SK-N-SH (cell line): Measurements from ENCODE around the gene ST7. TPM values are rescaled to one million over a fixed set of nuclear protein-coding genes. Genes with fewer than 3 reads are reported as not detected.

ENCODE experiments used
- CTCF ChIA-PET: fragments of 300-600, 350-600 bp; formaldehyde crosslinking; extraction: SDS; loops from one replicate; lab custom pipeline; 2021; lab: Yijun Ruan, JAX
- POLR2A ChIA-PET: fragments of 350-600 bp; sonication (Branson Sonifier 250); formaldehyde crosslinking; extraction: SDS; loops from one replicate; lab custom pipeline; 2020; ENCODE audit warnings: antibody characterized with exemption, inconsistent platforms; lab: Yijun Ruan, JAX
- DNase-seq: peaks from one replicate; pipeline ENCODE4 v3.0.0; 2012
- H2AFZ ChIP-seq: fragments of 200-600 bp; sonication (generic); 2 replicates; pipeline ENCODE4 v1.8.1; 2016; ENCODE audit warnings: antibody characterized with exemption, mild to moderate bottlenecking, low read depth
- H3F3A ChIP-seq: fragments of 200-600 bp; sonication (generic); replicated peaks from 2 replicates; pipeline ENCODE3; 2016; ENCODE audit warnings: antibody characterized with exemption, mild to moderate bottlenecking; ENCODE audit not compliant: insufficient read depth
- H3K27ac ChIP-seq, 2 experiments: fragments of 200-500 bp in 1 of 2; fragments of 200-600 bp in 1 of 2; sonication (Bioruptor generic) in 1 of 2; sonication (generic), shearing (Covaris generic) in 1 of 2; 2 replicates each; pipeline versions ENCODE4 v1.5.1 to v1.6.1; 2014 to 2016; ENCODE audit warnings: low read depth in 2 of 2, inconsistent platforms in 1 of 2, low read length in 1 of 2, mild to moderate bottlenecking in 1 of 2, mixed read lengths in 1 of 2
- H3K27me3 ChIP-seq: fragments of 200-600 bp; sonication (generic), shearing (Covaris generic); 2 replicates; pipeline ENCODE4 v1.6.1; 2016; ENCODE audit warnings: mixed run types; ENCODE audit not compliant: insufficient read depth
- H3K36me3 ChIP-seq, 2 experiments: fragments of 200-500 bp in 1 of 2; fragments of 200-600 bp in 1 of 2; sonication (Bioruptor generic) in 1 of 2; sonication (generic) in 1 of 2; replicated peaks in 1 of 2; 2 replicates each; pipeline versions ENCODE3 to v1.5.1; 2014 to 2016; ENCODE audit warnings: low read length in 1 of 2, mild to moderate bottlenecking in 1 of 2; ENCODE audit not compliant: insufficient read depth in 2 of 2, control insufficient read depth in 1 of 2
- H3K4me1 ChIP-seq, 2 experiments: fragments of 200-500 bp in 1 of 2; fragments of 200-600 bp in 1 of 2; sonication (Bioruptor generic) in 1 of 2; sonication (generic), shearing (Covaris generic) in 1 of 2; 2 replicates each; pipeline versions ENCODE4 v1.5.1 to v1.6.1; 2014 to 2016; ENCODE audit warnings: low read depth in 1 of 2, low read length in 1 of 2, mixed run types in 1 of 2; ENCODE audit not compliant: insufficient read depth in 2 of 2, control insufficient read depth in 1 of 2
- H3K4me2 ChIP-seq: fragments of 200-600 bp; sonication (generic), shearing (Covaris generic); 2 replicates; pipeline ENCODE4 v1.6.1; 2017; ENCODE audit warnings: mixed run types
- H3K4me3 ChIP-seq, 2 experiments: fragments of 200-500 bp in 1 of 2; fragments of 200-600 bp in 1 of 2; sonication (Bioruptor generic) in 1 of 2; sonication (generic), shearing (Covaris generic) in 1 of 2; 2 replicates each; pipeline versions ENCODE4 v1.5.1 to v1.8.1; 2014 to 2016; ENCODE audit warnings: low read depth in 2 of 2, inconsistent platforms in 1 of 2, low read length in 1 of 2, mild to moderate bottlenecking in 1 of 2, mixed read lengths in 1 of 2, moderate library complexity in 1 of 2
- H3K79me2 ChIP-seq: fragments of 200-600 bp; sonication (generic); 2 replicates; pipeline ENCODE4 v1.8.1; 2017; ENCODE audit warnings: mild to moderate bottlenecking; ENCODE audit not compliant: insufficient read depth
- H3K9ac ChIP-seq: fragments of 200-600 bp; sonication (generic); 2 replicates; pipeline ENCODE4 v1.6.1; 2017; ENCODE audit warnings: mixed run types
- H3K9me2 ChIP-seq: fragments of 200-600 bp; sonication (generic); 2 replicates; pipeline ENCODE4 v1.6.1; 2017; ENCODE audit warnings: mixed run types
- H3K9me3 ChIP-seq: fragments of 200-600 bp; sonication (generic); 2 replicates; pipeline ENCODE4 v1.6.1; 2017; ENCODE audit warnings: mixed run types, mild to moderate bottlenecking, moderate library complexity
- H4K20me1 ChIP-seq: fragments of 200-600 bp; sonication (generic); 2 replicates; pipeline ENCODE4 v1.6.1; 2017; ENCODE audit warnings: mild to moderate bottlenecking, mixed run types; ENCODE audit not compliant: insufficient read depth
- CTCF ChIP-seq: fragments of 200-600 bp; sonication (generic); IDR thresholded peaks from 2 replicates; pipeline ENCODE4 v1.6.1; 2017; ENCODE audit warnings: antibody characterized with exemption, mild to moderate bottlenecking, moderate library complexity
- ELF1 ChIP-seq: IDR thresholded peaks from 2 replicates; pipeline ENCODE4 v1.4.0; 2012
- EP300 ChIP-seq, 2 experiments: IDR thresholded peaks; 2 replicates each; pipeline versions ENCODE4 v1.4.0 to v1.6.1; 2012; ENCODE audit warnings: borderline replicate concordance in 1 of 2, low read depth in 1 of 2, low read length in 1 of 2
- EZH2phosphoT487 ChIP-seq: fragments of 200-600 bp; sonication (generic); IDR thresholded peaks from 2 replicates; pipeline ENCODE4 v1.6.1; 2017; ENCODE audit warnings: low read depth, mixed run types, mild to moderate bottlenecking, antibody characterized with exemption, moderate library complexity, borderline replicate concordance
- FOXJ3 ChIP-seq: sonication (generic); formaldehyde crosslinking; IDR thresholded peaks from 2 replicates; pipeline ENCODE4 v1.5.1; 2020; ENCODE audit warnings: mild to moderate bottlenecking, missing genetic modification reagents
- GATA2 ChIP-seq: sonication (generic); formaldehyde crosslinking; IDR thresholded peaks from 2 replicates; pipeline ENCODE4 v1.5.0; 2020; ENCODE audit warnings: mild to moderate bottlenecking, missing genetic modification reagents
- IRF3 ChIP-seq: fragments of 150-350 bp; IDR thresholded peaks from 2 replicates; pipeline ENCODE4 v1.6.1; 2016; ENCODE audit warnings: mild to moderate bottlenecking, low read depth, low read length
- MAX ChIP-seq: IDR thresholded peaks from 2 replicates; pipeline ENCODE4 v1.4.0; 2012; ENCODE audit warnings: low read depth
- POLR2AphosphoS5 ChIP-seq: IDR thresholded peaks from 2 replicates; pipeline ENCODE4 v1.6.1; 2012; ENCODE audit warnings: low read depth, low read length
- RAD21 ChIP-seq: IDR thresholded peaks from 2 replicates; pipeline ENCODE4 v1.6.1; 2012; ENCODE audit warnings: mild to moderate bottlenecking, low read length
- RCOR1 ChIP-seq: fragments of 150-350 bp; IDR thresholded peaks from 2 replicates; pipeline ENCODE4 v1.6.1; 2017; ENCODE audit warnings: antibody characterized with exemption, low read length
- REST ChIP-seq: IDR thresholded peaks from 2 replicates; pipeline ENCODE4 v1.6.1; 2012; ENCODE audit warnings: mild to moderate bottlenecking, low read depth, low read length, moderate library complexity
- TAF1 ChIP-seq: IDR thresholded peaks from 2 replicates; pipeline ENCODE4 v1.6.1; 2012; ENCODE audit warnings: low read depth, mild to moderate bottlenecking, low read length, moderate library complexity, borderline replicate concordance
- TEAD4 ChIP-seq: IDR thresholded peaks from 2 replicates; pipeline ENCODE4 v1.4.0; 2012; ENCODE audit warnings: mild to moderate bottlenecking, borderline replicate concordance; ENCODE audit not compliant: insufficient read depth
- ZBTB33 ChIP-seq: IDR thresholded peaks from 2 replicates; pipeline ENCODE4 v1.4.0; 2012; ENCODE audit warnings: low read depth, borderline replicate concordance
- WGBS: methylation state at CpG from one replicate; pipeline ENCODE4 v1.1.6; 2017; ENCODE audit warnings: low lambda C conversion rate; 5-methylcytosine and 5-hydroxymethylcytosine counted together
- polyA plus RNA-seq, 3 experiments: library from polyadenylated mRNA; depleted of rRNA; stranded (reverse); fragments of >200 nt; gene quantifications; 2 replicates each; pipeline ENCODE4 v1.2.3, GENCODE V29; 2012

Gene ST7
- polyA plus RNA-seq, 1 of the 3 experiments (the other 2 are of a cell fraction), result 23.5 TPM

GRCh38 chr7:117278040-117278439 lies 324.7 kb downstream of the ST7 start:
- WGBS, result 85% methylated on average over 10 of the region's 10 CpGs
- no peak for DNase-seq
- no peak overlapping the region for H3K9ac ChIP-seq
- H3K4me3 ChIP-seq, result no peak overlapping the region
- no peaks in the 10 kb centered on the region for H3F3A ChIP-seq
- H3K36me3 ChIP-seq, result no peaks in the 10 kb centered on the region
- H3K4me1 ChIP-seq, result no peaks in the 10 kb centered on the region
- ChIA-PET POLR2A (no interaction called here), CTCF (no interaction called here)
- no peaks in the 10 kb centered on the region for H3K9me3 ChIP-seq
- no peak overlapping the region for H3K27ac ChIP-seq
- H3K27me3 ChIP-seq, result no peaks in the 10 kb centered on the region
- no peaks in the 10 kb centered on the region for H4K20me1 ChIP-seq
- H3K4me2 ChIP-seq, result no peak overlapping the region
- no peak overlapping the region for H2AFZ ChIP-seq
- H3K79me2 ChIP-seq, result no peaks in the 10 kb centered on the region
- TF ChIP-seq TEAD4 (no peak), GATA2 (CRISPR knock-in tag) (no peak), MAX (no peak), ZBTB33 (no peak), CTCF (no peak), RCOR1 (no peak), TAF1 (no peak), EZH2phosphoT487 (no peak), FOXJ3 (CRISPR knock-in tag) (no peak)
- no peaks in the 10 kb centered on the region for H3K9me2 ChIP-seq

- H3K27me3 ChIP-seq, result no peaks in the 10 kb centered on the region
- H3K9ac ChIP-seq, result no peak overlapping the region
- no peak overlapping the region for H2AFZ ChIP-seq
- H4K20me1 ChIP-seq, result no peaks in the 10 kb centered on the region
- ChIA-PET POLR2A (no interaction called here), CTCF (interaction anchor here (0.9 to 1.3 kb wide), 2 partner anchors 24 to 27 kb away, joined by 3 read pairs; no protein-coding TSS in a partner anchor)
- H3K27ac ChIP-seq, result no peak overlapping the region
- WGBS, result 70% methylated on average over 2 of the region's 2 CpGs
- H3K36me3 ChIP-seq, result no peaks in the 10 kb centered on the region
- no peaks in the 10 kb centered on the region for H3K79me2 ChIP-seq
- no peaks in the 10 kb centered on the region for H3K9me3 ChIP-seq
- no peak overlapping the region for H3K4me2 ChIP-seq
- DNase-seq, result no peak
- H3F3A ChIP-seq, result no peaks in the 10 kb centered on the region
- H3K9me2 ChIP-seq, result no peaks in the 10 kb centered on the region
- no peaks in the 10 kb centered on the region for H3K4me1 ChIP-seq
- no peak overlapping the region for H3K4me3 ChIP-seq
- TF ChIP-seq FOXJ3 (CRISPR knock-in tag) (no peak), ELF1 (no peak), POLR2AphosphoS5 (no peak), IRF3 (no peak), REST (no peak), ZBTB33 (no peak), RAD21 (no peak), TEAD4 (no peak), EP300 (IDR thresholded peaks at IDR 0.05; ENCODE audit: borderline replicate concordance in 1 of 2, low read depth in 1 of 2, low read length in 1 of 2) (no peak)
Observed at GRCh38 chr7:117279203-117279602, 325.9 kb downstream of the ST7 start.
